Tibial artery (tissue), 4 donors: Measurements from ENCODE around the gene KIF12.

ENCODE experiments used
- DNase-seq, 2 donors: peaks; one replicate each; pipeline ENCODE4 v3.0.0-alpha.2; 2019
- H3K27ac ChIP-seq, 2 donors: fragments of 200-600 bp; sonication (generic) in 1 of 2; 1 replicate in 1 of 2; 2 replicates in 1 of 2; pipeline ENCODE4 v1.5.1; 2018 to 2019; ENCODE audit warnings: mild to moderate bottlenecking in 1 of 2
- H3K27me3 ChIP-seq, 2 donors: fragments of 200-600 bp; sonication (generic) in 1 of 2; one replicate each; pipeline versions ENCODE4 v1.5.1 to v1.6.0; 2016 to 2019
- H3K36me3 ChIP-seq, 3 donors: fragments of 200-600 bp; sonication (generic) in 2 of 3; one replicate each; pipeline ENCODE4 v1.5.1; 2016 to 2019; ENCODE audit warnings: mild to moderate bottlenecking in 2 of 3
- H3K4me1 ChIP-seq, 4 donors: fragments of 200-600 bp; sonication (generic) in 2 of 4; 1 replicate in 3 of 4; 2 replicates in 1 of 4; pipeline ENCODE4 v1.5.1; 2016 to 2019
- H3K4me3 ChIP-seq, 2 donors: fragments of 200-600 bp; sonication (generic) in 1 of 2; 1 replicate in 1 of 2; 2 replicates in 1 of 2; pipeline ENCODE4 v1.5.1; 2018 to 2019; ENCODE audit warnings: mild to moderate bottlenecking in 2 of 2
- H3K9me3 ChIP-seq, 3 donors: fragments of 200-600 bp; sonication (generic) in 1 of 3; one replicate each; pipeline ENCODE4 v1.5.1; 2016 to 2019
- intact Hi-C: fragments of 100-400 bp; cut with DNase I; formaldehyde crosslinking; loops from one replicate; pipeline ENCODE4 v1.15.0; 2023; ENCODE audit warnings: low total_unique reads
- TF ChIP-seq, protein P1 (sequence below), 2 experiments: fragments of 200-600 bp in 1 of 2; fragments of 450-650 bp in 1 of 2; IDR thresholded peaks; one replicate each; pipeline ENCODE4 v1.5.1; 2017 to 2019; ENCODE audit warnings: antibody characterized with exemption in 2 of 2, mild to moderate bottlenecking in 1 of 2, moderate library complexity in 1 of 2

The KIF12 gene

DNA sequence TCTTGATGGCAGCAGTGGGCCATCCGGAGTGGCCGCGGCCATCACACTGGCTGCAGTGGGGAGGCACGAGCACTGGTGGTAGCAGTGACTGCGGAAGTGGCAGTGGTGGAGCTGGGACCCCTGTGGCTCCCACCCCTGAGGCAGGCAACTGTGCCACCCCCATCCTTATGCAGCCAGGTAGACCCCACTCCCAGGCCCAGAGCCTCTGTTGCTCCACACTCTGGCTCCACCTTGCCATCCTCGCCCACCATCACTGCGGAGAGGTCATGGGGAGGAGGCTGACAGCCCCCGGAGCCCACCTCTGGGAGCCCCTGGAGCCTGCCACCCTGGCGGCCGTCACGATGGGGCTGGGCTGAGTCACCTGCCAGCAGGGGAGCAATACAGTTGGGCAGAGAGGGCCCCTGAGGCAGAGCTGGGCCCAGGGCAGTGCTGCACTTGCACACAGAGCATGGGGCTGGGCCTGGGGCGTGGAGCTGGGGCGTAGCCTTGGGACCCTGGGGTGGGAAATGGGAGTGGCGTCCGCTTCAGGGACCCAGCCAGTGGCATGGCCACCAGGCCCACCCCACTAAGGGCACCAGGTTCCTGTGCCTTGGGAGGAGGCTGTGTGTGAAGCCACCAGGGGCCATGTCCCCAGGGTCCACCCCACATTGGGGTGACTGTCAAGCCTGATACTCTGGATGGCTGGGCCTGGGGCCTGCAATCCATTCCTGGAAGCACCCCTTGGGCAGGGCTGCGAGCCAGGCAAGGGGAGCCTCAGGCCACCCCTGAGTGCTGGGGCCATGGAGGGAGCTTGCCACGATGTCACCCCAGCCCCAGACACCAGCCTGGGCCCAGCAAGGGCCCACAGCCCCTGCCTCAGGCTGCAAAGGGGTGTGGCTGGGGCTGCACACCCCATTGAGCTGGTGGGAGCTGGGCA, 28.6 kb downstream of the KIF12 start:
- TF ChIP-seq, protein P1, sequence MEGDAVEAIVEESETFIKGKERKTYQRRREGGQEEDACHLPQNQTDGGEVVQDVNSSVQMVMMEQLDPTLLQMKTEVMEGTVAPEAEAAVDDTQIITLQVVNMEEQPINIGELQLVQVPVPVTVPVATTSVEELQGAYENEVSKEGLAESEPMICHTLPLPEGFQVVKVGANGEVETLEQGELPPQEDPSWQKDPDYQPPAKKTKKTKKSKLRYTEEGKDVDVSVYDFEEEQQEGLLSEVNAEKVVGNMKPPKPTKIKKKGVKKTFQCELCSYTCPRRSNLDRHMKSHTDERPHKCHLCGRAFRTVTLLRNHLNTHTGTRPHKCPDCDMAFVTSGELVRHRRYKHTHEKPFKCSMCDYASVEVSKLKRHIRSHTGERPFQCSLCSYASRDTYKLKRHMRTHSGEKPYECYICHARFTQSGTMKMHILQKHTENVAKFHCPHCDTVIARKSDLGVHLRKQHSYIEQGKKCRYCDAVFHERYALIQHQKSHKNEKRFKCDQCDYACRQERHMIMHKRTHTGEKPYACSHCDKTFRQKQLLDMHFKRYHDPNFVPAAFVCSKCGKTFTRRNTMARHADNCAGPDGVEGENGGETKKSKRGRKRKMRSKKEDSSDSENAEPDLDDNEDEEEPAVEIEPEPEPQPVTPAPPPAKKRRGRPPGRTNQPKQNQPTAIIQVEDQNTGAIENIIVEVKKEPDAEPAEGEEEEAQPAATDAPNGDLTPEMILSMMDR (IDR thresholded peaks at IDR 0.05): no peak
- Histone ChIP-seq H3K27me3 (no peaks in the 10 kb centered on the region), H3K4me3 (no peak overlapping the region), H3K36me3 (no peaks in the 10 kb centered on the region), H3K9me3 (no peaks in the 10 kb centered on the region), H3K4me1 (peaks cover 0 to 24% (median 16%) of the 10 kb centered on the region in 4 donors), H3K27ac (no peak overlapping the region)
- intact Hi-C loops: no loop called here
- DNase-seq: peak in 1 of 2 donors; percentile 58

DNA sequence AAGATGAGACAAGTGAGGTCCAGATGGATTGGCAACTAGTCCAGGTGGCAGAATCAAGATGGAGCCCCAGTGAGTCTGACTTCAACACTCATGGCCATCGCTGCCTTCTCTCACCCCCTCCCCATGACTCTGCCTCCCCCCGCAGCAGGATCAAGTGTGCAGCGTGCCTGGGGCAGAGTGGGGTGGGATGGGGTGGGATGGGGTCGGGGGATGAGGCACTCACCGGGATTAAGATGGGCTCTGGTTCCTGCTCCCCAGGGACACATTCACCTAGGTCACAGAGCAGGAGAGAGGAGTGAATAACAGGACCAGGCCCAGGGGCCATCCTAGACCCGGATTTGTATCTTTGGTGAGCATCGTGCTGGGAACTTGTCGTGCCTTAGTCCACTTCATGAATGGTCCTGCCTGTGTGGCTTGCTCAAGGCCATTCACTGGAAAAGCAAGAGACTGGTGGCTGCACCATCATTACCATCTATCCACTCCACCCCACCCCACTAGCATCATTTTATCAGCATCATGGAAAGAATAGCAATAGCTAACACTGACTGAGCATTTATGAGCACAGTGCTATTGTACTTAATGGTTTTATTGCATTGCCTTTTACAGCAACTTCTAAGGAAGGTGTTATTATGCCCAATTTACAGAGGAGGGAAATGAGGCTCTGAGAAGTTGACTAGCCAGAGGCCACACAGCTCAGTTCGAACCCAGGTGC, 29.5 kb downstream of the KIF12 start:
- Histone ChIP-seq H3K4me3 (no peak overlapping the region), H3K36me3 (no peaks in the 10 kb centered on the region), H3K4me1 (peaks cover 0 to 24% (median 16%) of the 10 kb centered on the region in 4 donors), H3K27ac (no peak overlapping the region), H3K27me3 (no peaks in the 10 kb centered on the region), H3K9me3 (no peaks in the 10 kb centered on the region)
- peak in 1 of 2 donors; percentile 23 for DNase-seq
- intact Hi-C loops: no loop called here
- TF ChIP-seq, protein P1 (IDR thresholded peaks at IDR 0.05): no peak

DNA sequence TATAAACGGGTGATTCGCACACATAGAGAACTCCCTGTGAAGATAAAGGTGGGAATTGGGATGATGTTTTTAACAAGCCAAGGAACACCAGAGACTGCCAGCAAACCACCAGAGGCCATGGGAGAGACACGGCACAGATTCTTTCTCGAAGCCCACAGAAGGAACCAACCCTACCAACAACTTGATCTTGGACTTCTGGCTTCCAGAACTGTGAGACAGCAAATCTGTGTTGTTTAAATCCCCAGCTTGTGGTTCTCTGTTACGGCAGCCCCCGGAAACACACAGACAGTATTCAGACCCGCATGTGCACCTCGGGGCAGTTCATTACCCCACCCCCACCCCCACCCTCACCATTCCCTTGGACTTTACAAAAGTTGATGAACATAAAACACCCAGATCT, 33.8 kb downstream of the KIF12 start:
- peak in 1 of 2 donors; percentile 16 for DNase-seq
- peaks cover 0 to 7% (median 3%) of the 10 kb centered on the region in 4 donors for H3K4me1 ChIP-seq
- H3K27ac ChIP-seq: no peak overlapping the region
- no peaks in the 10 kb centered on the region for H3K36me3 ChIP-seq
- no peaks in the 10 kb centered on the region for H3K9me3 ChIP-seq
- H3K4me3 ChIP-seq: no peak overlapping the region
- intact Hi-C loops: no loop called here
- no peaks in the 10 kb centered on the region for H3K27me3 ChIP-seq
- TF ChIP-seq, protein P1 (IDR thresholded peaks at IDR 0.05): no peak

DNA sequence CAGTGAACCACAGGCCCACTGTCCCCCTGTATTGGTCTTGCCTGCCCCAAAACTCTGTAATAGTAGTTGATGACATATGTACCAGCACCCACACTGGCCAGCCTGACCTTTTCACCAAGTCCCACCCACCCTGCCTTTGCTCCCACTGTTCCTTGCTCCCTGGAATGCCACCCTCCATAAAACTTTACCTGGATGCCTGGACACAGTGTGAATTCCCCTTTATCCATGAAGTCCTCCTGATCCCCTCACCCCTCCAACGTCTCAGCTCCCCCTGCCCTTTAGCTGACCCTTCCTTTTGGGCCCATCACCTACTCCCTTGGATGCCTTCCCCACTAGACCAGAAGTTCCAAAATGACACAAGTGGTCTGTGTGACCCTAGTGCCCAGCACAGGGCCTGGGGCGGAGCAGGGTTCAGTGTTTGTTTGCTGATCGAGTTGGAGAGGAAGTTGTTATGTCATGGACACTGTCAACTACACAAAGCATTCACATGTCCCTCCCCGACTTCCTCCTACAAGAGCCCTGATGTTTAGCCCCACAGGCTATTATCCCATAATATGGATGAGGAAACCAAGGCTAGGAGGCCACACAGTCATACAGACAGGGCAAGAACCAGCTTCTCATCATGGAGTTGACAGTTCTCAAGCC, 37.1 kb downstream of the KIF12 start:
- TF ChIP-seq, protein P1 (IDR thresholded peaks at IDR 0.05): no peak
- intact Hi-C loops: no loop called here
- H3K4me1 ChIP-seq: peaks cover 0 to 26% (median 20%) of the 10 kb centered on the region in 4 donors
- no peaks in the 10 kb centered on the region for H3K9me3 ChIP-seq
- no peaks in the 10 kb centered on the region for H3K27me3 ChIP-seq
- peak in 1 of 2 donors; percentile 43 for DNase-seq
- no peak overlapping the region for H3K27ac ChIP-seq
- H3K36me3 ChIP-seq: no peaks in the 10 kb centered on the region
- no peak overlapping the region for H3K4me3 ChIP-seq

DNA sequence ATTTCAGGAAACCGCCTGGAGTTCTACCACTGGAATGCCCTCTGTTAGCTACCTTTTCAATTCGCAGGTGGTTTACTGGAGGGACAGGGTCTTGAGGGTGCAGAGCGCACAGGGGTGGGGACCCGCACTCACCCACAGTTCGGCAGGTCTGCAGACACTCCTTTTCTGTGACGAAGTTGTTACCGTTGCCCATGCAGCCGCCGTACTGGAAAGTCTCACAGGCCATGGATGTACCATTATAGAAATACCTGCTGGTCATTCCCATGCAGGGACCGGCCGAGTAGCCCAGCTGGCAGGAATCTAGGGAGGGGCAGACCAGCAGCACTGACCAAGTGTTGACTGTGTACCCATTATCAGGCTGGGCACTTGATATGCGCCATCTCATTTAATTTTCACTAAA, 37.8 kb downstream of the KIF12 start:
- Histone ChIP-seq H3K4me1 (peaks cover 0 to 26% (median 20%) of the 10 kb centered on the region in 4 donors), H3K4me3 (no peak overlapping the region), H3K27ac (no peak overlapping the region), H3K9me3 (no peaks in the 10 kb centered on the region), H3K36me3 (no peaks in the 10 kb centered on the region), H3K27me3 (no peaks in the 10 kb centered on the region)
- DNase-seq: peak in 1 of 2 donors; percentile 48
- intact Hi-C loops: no loop called here
- TF ChIP-seq, protein P1 (IDR thresholded peaks at IDR 0.05): no peak
